Neural cell (in vitro differentiated cells): ENCODE data around the gene KRTAP5-10. TPM values are rescaled to one million over a fixed set of nuclear protein-coding genes. Genes with fewer than 3 reads are reported as not detected.
"Not testable (repeated sequence)": the region's sequence is repeated elsewhere in the genome, so short reads cannot be mapped to it uniquely, and the experiment has no call there.

Experiments used
- H2AFZ ChIP-seq: fragments of 200-600, 300-800 bp; sonication (generic), shearing (Covaris generic); 2 replicates; pipeline ENCODE4 v1.6.0; 2014; ENCODE audit warnings: low read depth, mild to moderate bottlenecking, antibody characterized with exemption, low read length, moderate library complexity
- H3F3A ChIP-seq: fragments of 200-600 bp; shearing (Covaris generic); 2 replicates; pipeline ENCODE4 v1.6.1; 2016; ENCODE audit warnings: mild to moderate bottlenecking, moderate library complexity, mixed read lengths, antibody characterized with exemption, low read length; ENCODE audit not compliant: insufficient read depth, poor library complexity, severe bottlenecking
- H3K27ac ChIP-seq: fragments of 200-600, 300-800 bp; sonication (generic), shearing (Covaris generic); 2 replicates; pipeline ENCODE4 v1.5.1; 2014; ENCODE audit warnings: mild to moderate bottlenecking, low read length, moderate library complexity
- H3K27me3 ChIP-seq: fragments of 300-800, 200-600 bp; sonication (generic), shearing (Covaris generic); 2 replicates; pipeline ENCODE4 v1.6.0; 2014; ENCODE audit warnings: mild to moderate bottlenecking, low read depth, low read length, moderate library complexity; ENCODE audit not compliant: insufficient read depth
- H3K36me3 ChIP-seq: fragments of 300-800, 200-600 bp; sonication (generic), shearing (Covaris generic); 2 replicates; pipeline ENCODE4 v1.5.1; 2014; ENCODE audit warnings: mild to moderate bottlenecking, antibody characterized with exemption, low read length, moderate library complexity; ENCODE audit not compliant: insufficient read depth
- H3K4me2 ChIP-seq: fragments of 300-800, 200-600 bp; sonication (generic), shearing (Covaris generic); 2 replicates; pipeline ENCODE4 v1.6.0; 2014; ENCODE audit warnings: mild to moderate bottlenecking, low read length
- H3K4me3 ChIP-seq: fragments of 300-800, 200-600 bp; sonication (generic), shearing (Covaris generic); 2 replicates; pipeline ENCODE4 v1.5.1; 2014; ENCODE audit warnings: mild to moderate bottlenecking, low read length, moderate library complexity
- H3K79me2 ChIP-seq: fragments of 200-600 bp; shearing (Covaris generic); replicated peaks from 2 replicates; pipeline ENCODE4 v1.6.0; 2014; ENCODE audit warnings: mild to moderate bottlenecking, low read length, moderate library complexity; ENCODE audit not compliant: insufficient read depth
- H3K9ac ChIP-seq: fragments of 300-800, 200-600 bp; sonication (generic), shearing (Covaris generic); 2 replicates; pipeline ENCODE4 v1.6.1; 2016; ENCODE audit warnings: mild to moderate bottlenecking, low read length, mixed read lengths
- H3K9me2 ChIP-seq: fragments of 200-600 bp; shearing (Covaris generic); 2 replicates; pipeline ENCODE4 v1.6.1; 2016; ENCODE audit warnings: mild to moderate bottlenecking, low read length, mixed read lengths; ENCODE audit not compliant: insufficient read depth
- H3K9me3 ChIP-seq: fragments of 200-600, 300-800 bp; sonication (generic), shearing (Covaris generic); 2 replicates; pipeline ENCODE4 v1.6.1; 2016; ENCODE audit warnings: mild to moderate bottlenecking, mixed run types, low read length, moderate library complexity, mixed read lengths
- H4K20me1 ChIP-seq: fragments of 200-600 bp; shearing (Covaris generic); 2 replicates; pipeline ENCODE4 v1.6.1; 2016; ENCODE audit warnings: mild to moderate bottlenecking, mixed run types; ENCODE audit not compliant: insufficient read depth
- CTCF ChIP-seq: fragments of 450-650 bp; IDR thresholded peaks from 2 replicates; pipeline ENCODE4 v1.5.1; 2014; ENCODE audit warnings: antibody characterized with exemption, mild to moderate bottlenecking, moderate library complexity; ENCODE audit not compliant: poor library complexity, severe bottlenecking
- EP300 ChIP-seq: fragments of 450-650 bp; conservative IDR thresholded peaks from 2 replicates; pipeline ENCODE4 v1.6.1; 2014; ENCODE audit warnings: antibody characterized with exemption, mild to moderate bottlenecking, moderate library complexity; ENCODE audit not compliant: poor library complexity, severe bottlenecking
- EZH2 ChIP-seq: fragments of 200-600, 300-800 bp; shearing (Covaris generic), sonication (generic); IDR thresholded peaks from 2 replicates; pipeline ENCODE4 v1.6.1; 2014; ENCODE audit warnings: antibody characterized with exemption, low read length, borderline replicate concordance, mild to moderate bottlenecking; ENCODE audit not compliant: insufficient read depth, poor library complexity, severe bottlenecking
- MXI1 ChIP-seq: fragments of 450-650 bp; conservative IDR thresholded peaks from 2 replicates; pipeline ENCODE4 v1.6.1; 2014; ENCODE audit warnings: antibody characterized with exemption, mild to moderate bottlenecking; ENCODE audit not compliant: poor library complexity, severe bottlenecking
- POLR2AphosphoS5 ChIP-seq: IDR thresholded peaks from 2 replicates; pipeline ENCODE4 v1.6.1; 2012
- RAD21 ChIP-seq: fragments of 450-650 bp; conservative IDR thresholded peaks from 2 replicates; pipeline ENCODE4 v1.6.1; 2014; ENCODE audit warnings: antibody characterized with exemption, mild to moderate bottlenecking, moderate library complexity
- SMC3 ChIP-seq: fragments of 450-650 bp; conservative IDR thresholded peaks from 2 replicates; pipeline ENCODE4 v1.6.1; 2014; ENCODE audit warnings: antibody characterized with exemption, mild to moderate bottlenecking, moderate library complexity; ENCODE audit not compliant: poor library complexity
- TAF1 ChIP-seq: IDR thresholded peaks from 2 replicates; pipeline ENCODE4 v1.6.1; 2012; ENCODE audit warnings: low read depth
- polyA plus RNA-seq: library from polyadenylated mRNA; depleted of rRNA; stranded (reverse); fragments of >200 nt; gene quantifications from 2 replicates; pipeline ENCODE4 v1.2.3, GENCODE V29; 2014
- TF ChIP-seq, protein P1 (sequence below): IDR thresholded peaks from 2 replicates; pipeline ENCODE4 v1.6.1; 2012; ENCODE audit warnings: borderline replicate concordance

KRTAP5-10 gene
- polyA plus RNA-seq, 1 donor from 2014 or later, result not detected

- Histone ChIP-seq H2AFZ (no peak overlapping the region), H3K9me3 (no peaks in the 10 kb centered on the region), H3K4me3 (no peak overlapping the region), H3K36me3 (no peaks in the 10 kb centered on the region), H3K9ac (no peak overlapping the region), H4K20me1 (no peaks in the 10 kb centered on the region), H3K4me2 (no peak overlapping the region), H3K27me3 (no peaks in the 10 kb centered on the region), H3K9me2 (no peaks in the 10 kb centered on the region), H3F3A (no peaks in the 10 kb centered on the region), H3K79me2 (no peaks in the 10 kb centered on the region), H3K27ac (no peak overlapping the region)
- no peak for TF ChIP-seq SMC3
- no peak for TF ChIP-seq EZH2
- no peak for TF ChIP-seq TAF1
- TF ChIP-seq EP300, result no peak
- TF ChIP-seq CTCF, result no peak
- no peak for TF ChIP-seq MXI1
- no peak for TF ChIP-seq RAD21
- TF ChIP-seq POLR2AphosphoS5, result no peak
- TF ChIP-seq, protein P1, sequence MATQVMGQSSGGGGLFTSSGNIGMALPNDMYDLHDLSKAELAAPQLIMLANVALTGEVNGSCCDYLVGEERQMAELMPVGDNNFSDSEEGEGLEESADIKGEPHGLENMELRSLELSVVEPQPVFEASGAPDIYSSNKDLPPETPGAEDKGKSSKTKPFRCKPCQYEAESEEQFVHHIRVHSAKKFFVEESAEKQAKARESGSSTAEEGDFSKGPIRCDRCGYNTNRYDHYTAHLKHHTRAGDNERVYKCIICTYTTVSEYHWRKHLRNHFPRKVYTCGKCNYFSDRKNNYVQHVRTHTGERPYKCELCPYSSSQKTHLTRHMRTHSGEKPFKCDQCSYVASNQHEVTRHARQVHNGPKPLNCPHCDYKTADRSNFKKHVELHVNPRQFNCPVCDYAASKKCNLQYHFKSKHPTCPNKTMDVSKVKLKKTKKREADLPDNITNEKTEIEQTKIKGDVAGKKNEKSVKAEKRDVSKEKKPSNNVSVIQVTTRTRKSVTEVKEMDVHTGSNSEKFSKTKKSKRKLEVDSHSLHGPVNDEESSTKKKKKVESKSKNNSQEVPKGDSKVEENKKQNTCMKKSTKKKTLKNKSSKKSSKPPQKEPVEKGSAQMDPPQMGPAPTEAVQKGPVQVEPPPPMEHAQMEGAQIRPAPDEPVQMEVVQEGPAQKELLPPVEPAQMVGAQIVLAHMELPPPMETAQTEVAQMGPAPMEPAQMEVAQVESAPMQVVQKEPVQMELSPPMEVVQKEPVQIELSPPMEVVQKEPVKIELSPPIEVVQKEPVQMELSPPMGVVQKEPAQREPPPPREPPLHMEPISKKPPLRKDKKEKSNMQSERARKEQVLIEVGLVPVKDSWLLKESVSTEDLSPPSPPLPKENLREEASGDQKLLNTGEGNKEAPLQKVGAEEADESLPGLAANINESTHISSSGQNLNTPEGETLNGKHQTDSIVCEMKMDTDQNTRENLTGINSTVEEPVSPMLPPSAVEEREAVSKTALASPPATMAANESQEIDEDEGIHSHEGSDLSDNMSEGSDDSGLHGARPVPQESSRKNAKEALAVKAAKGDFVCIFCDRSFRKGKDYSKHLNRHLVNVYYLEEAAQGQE, result no peak
These were observed 9.1 kb downstream of the KRTAP5-10 start for GRCh38 chr11:71574418-71574817.

GRCh38 chr11:71575723-71576424, 10.5 kb downstream of the KRTAP5-10 start:
- Histone ChIP-seq H3F3A (no peaks in the 10 kb centered on the region), H3K27me3 (no peaks in the 10 kb centered on the region), H3K4me2 (no peak overlapping the region), H4K20me1 (no peaks in the 10 kb centered on the region), H3K4me3 (no peak overlapping the region), H3K9ac (no peak overlapping the region), H3K9me3 (no peaks in the 10 kb centered on the region), H2AFZ (no peak overlapping the region), H3K9me2 (no peaks in the 10 kb centered on the region), H3K79me2 (no peaks in the 10 kb centered on the region), H3K36me3 (no peaks in the 10 kb centered on the region), H3K27ac (no peak overlapping the region)
- peak; percentile 32 for TF ChIP-seq POLR2AphosphoS5
- TF ChIP-seq RAD21, result no peak

DNA sequence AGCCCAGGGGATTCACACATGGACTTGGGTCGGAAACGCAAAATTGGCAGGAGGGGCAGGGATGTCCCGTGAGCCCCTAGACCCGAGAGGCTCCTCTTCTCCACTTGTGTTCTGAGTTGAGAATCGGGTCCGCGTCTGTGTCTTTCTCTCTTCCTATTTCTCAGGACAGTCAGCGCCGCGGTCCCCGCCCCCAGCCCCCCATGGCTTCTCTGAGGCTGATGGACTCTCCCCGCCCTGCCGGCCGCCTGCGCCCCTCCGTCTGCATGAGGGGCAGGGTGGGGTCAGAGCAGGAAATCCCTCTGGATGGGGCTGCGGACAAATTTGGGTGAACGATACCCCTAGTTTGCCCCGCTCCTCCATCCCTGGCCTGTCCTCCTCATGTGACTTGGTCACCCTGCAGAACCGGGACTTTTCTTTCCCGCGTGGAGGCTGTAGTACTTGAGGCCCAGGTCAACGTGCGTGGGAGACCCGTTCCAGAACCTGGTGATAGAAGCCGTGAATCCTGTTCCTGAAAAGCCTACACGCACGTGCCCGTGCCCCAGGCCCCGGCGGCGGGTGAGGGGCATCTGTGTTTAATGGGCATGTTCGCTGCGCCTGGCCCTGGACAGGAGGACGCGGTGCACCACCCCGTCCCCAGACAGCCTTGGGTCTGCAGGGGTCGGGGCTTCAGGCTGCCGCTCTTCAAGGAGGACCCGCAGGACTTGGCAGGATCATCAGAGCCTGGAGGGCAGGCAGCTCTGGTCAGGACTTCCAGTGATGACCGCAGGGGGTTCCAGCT, 11.5 kb downstream of the KRTAP5-10 start:
- H3K27me3 ChIP-seq, H3K27ac ChIP-seq, H2AFZ ChIP-seq, H3K9me2 ChIP-seq, H4K20me1 ChIP-seq, H3K4me3 ChIP-seq, H3F3A ChIP-seq, H3K9me3 ChIP-seq, H3K4me2 ChIP-seq, H3K36me3 ChIP-seq, H3K9ac ChIP-seq, H3K79me2 ChIP-seq: not testable (repeated sequence)
